Stimulated activated effector memory CD8-positive, alpha-beta T cell treated with anti-CD3 and anti-CD28 coated beads, Interleukin-12 subunit alpha, Interleukin-12 subunit beta, amount 100 ng/mL, for 72 hours (primary cell): ENCODE results near the gene LMOD1.

Experiments used
- ATAC-seq: fragments of 150-1000 bp; cut with Tn5 transposase; 2 replicates; pipeline ENCODE4 v1.10.0; 2021
- DNase-seq, 2 donors: peaks; one replicate each; pipeline ENCODE4 v3.0.0; 2021 to 2022; ENCODE audit warnings: low spot score in 2 of 2
- H3K27ac Mint-ChIP-seq: one replicate; pipeline ENCODE4 v1.8.0; 2022; ENCODE audit warnings: mild to moderate bottlenecking, mixed read lengths
- H3K36me3 Mint-ChIP-seq: one replicate; pipeline ENCODE4 v1.8.0; 2022; ENCODE audit warnings: mild to moderate bottlenecking, mixed read lengths
- H3K4me1 Mint-ChIP-seq: one replicate; pipeline ENCODE4 v1.8.0; 2022; ENCODE audit warnings: mixed read lengths
- H3K4me3 Mint-ChIP-seq: one replicate; pipeline ENCODE4 v1.8.0; 2022; ENCODE audit warnings: mild to moderate bottlenecking, mixed read lengths
- H3K9me3 Mint-ChIP-seq: one replicate; pipeline ENCODE4 v1.8.0; 2022; ENCODE audit warnings: mixed read lengths

LMOD1 gene

GRCh38 chr1:201847150-201847549 lies 99.2 kb downstream of the LMOD1 start:
- H3K9me3 Mint-ChIP-seq = no peaks in the 10 kb centered on the region
- peaks cover 59% of the 10 kb centered on the region for H3K36me3 Mint-ChIP-seq
- H3K27ac Mint-ChIP-seq = no peak overlapping the region
- ATAC-seq (no peak), DNase-seq (no peak)
- no peak overlapping the region for H3K4me3 Mint-ChIP-seq
- H3K4me1 Mint-ChIP-seq = peaks cover 14% of the 10 kb centered on the region
